SK-MEL-5 (cell line): ENCODE measurements around the gene GLUL. TPM values are rescaled to one million over a fixed set of nuclear protein-coding genes. Genes with fewer than 3 reads are reported as not detected.
"Not testable (repeated sequence)": the region's sequence is repeated elsewhere in the genome, so short reads cannot be mapped to it uniquely, and the experiment has no call there.

ENCODE experiments used
- DNase-seq: peaks from one replicate; pipeline ENCODE4 v3.0.0-alpha.2; 2016; ENCODE audit warnings: low read depth, low spot score
- in situ Hi-C: cut with HindIII; loops from 2 replicates; pipeline ENCODE4 v1.10.0; 2016; ENCODE audit warnings: low sequenced_read_pairs, high pct_unique_total_duplicates, low pct_unique_long_range_greater_than_20kb
- total RNA-seq: library from RNA; depleted of rRNA; stranded (reverse); fragments of >200 nt; shearing (Covaris generic); gene quantifications from 2 replicates; pipeline ENCODE4 v1.2.3, GENCODE V29; 2014; rRNA removed

Gene GLUL
- total RNA-seq, 1 experiment from 2014 or later: 278 TPM

- in situ Hi-C loops: no loop called here
- no peak for DNase-seq
These were observed 51.1 kb downstream of the GLUL start for GRCh38 chr1:182340233-182341058.

- no peak for DNase-seq
- in situ Hi-C loops: no loop called here
These were observed 51.9 kb downstream of the GLUL start for GRCh38 chr1:182339684-182340083.

GRCh38 chr1:182338806-182339370 is 52.7 kb downstream of the GLUL start:
- DNase-seq: no peak
- in situ Hi-C loops: no loop called here

GRCh38 chr1:182337736-182338571 is 53.6 kb downstream of the GLUL start:
- in situ Hi-C loops: no loop called here
- DNase-seq: no peak

GRCh38 chr1:182335771-182336566 is 55.6 kb downstream of the GLUL start:
- in situ Hi-C loops: no loop called here
- no peak for DNase-seq

GRCh38 chr1:182333071-182333571 is 58.5 kb downstream of the GLUL start:
- DNase-seq, in situ Hi-C loops: not testable (repeated sequence)

GRCh38 chr1:182332261-182333060 is 59.1 kb downstream of the GLUL start:
- in situ Hi-C loops: no loop called here
- no peak for DNase-seq

Other genes starting within 250 kb of the GLUL start
- gene TEDDM1, start 8.9 kb upstream of the GLUL start, total RNA-seq: not detected in 2 replicates
- not detected in 2 replicates for gene RGSL1, start 58.4 kb upstream of the GLUL start, total RNA-seq
- 5.6 and 6.6 TPM in 2 replicates for gene RNASEL, start 197.5 kb upstream of the GLUL start, total RNA-seq
- 0.16 and 0.24 TPM in 2 replicates for gene RGS16, start 212.6 kb upstream of the GLUL start, total RNA-seq